Stimulated activated CD8-positive, alpha-beta memory T cell treated with anti-CD3 and anti-CD28 coated beads, Interleukin-7, amount 100 ng/mL, for 4 hours (primary cell): ENCODE measurements around the gene ACVRL1.

Source experiments
- DNase-seq, 2 donors: peaks; one replicate each; pipeline ENCODE4 v3.0.0-alpha.2; 2020; ENCODE audit warnings: low read depth in 2 of 2

Gene ACVRL1

GRCh38 chr12:51942056-51942455 lies 34.8 kb downstream of the ACVRL1 start:
- no peak for DNase-seq

GRCh38 chr12:51942501-51943000 lies 35.2 kb downstream of the ACVRL1 start:
- no peak for DNase-seq

GRCh38 chr12:51943346-51943745 lies 36.0 kb downstream of the ACVRL1 start:
- DNase-seq: no peak

GRCh38 chr12:51944608-51945233 lies 37.4 kb downstream of the ACVRL1 start:
- no peak for DNase-seq

GRCh38 chr12:51947246-51947996 lies 40.1 kb downstream of the ACVRL1 start:
- no peak for DNase-seq

- DNase-seq: no peak
Measured at GRCh38 chr12:51948066-51948465, 40.8 kb downstream of the ACVRL1 start.

- no peak for DNase-seq
Measured at GRCh38 chr12:51949342-51950030, 42.2 kb downstream of the ACVRL1 start.

- DNase-seq: no peak
Measured at GRCh38 chr12:51950682-51951198, 43.4 kb downstream of the ACVRL1 start.

- peak; percentile 87 to 90 for DNase-seq
Measured at GRCh38 chr12:51951199-51951842, 44.0 kb downstream of the ACVRL1 start, which contains the start of gene ACVR1B. TSS of gene ACVR1B (plus strand) at chr12:51951699. CDS start at chr12:51951744, 45 bp downstream.

- no peak for DNase-seq
Measured at GRCh38 chr12:51951843-51952722, 44.8 kb downstream of the ACVRL1 start.

GRCh38 chr12:51953089-51953488 lies 45.8 kb downstream of the ACVRL1 start:
- no peak for DNase-seq

- DNase-seq: no peak
Measured at GRCh38 chr12:51953864-51954263, 46.6 kb downstream of the ACVRL1 start.

- no peak for DNase-seq
Measured at GRCh38 chr12:51954561-51955361, 47.5 kb downstream of the ACVRL1 start.

- DNase-seq: no peak
Measured at GRCh38 chr12:51955702-51956101, 48.4 kb downstream of the ACVRL1 start.

GRCh38 chr12:51958542-51958941 lies 51.2 kb downstream of the ACVRL1 start:
- no peak for DNase-seq

- DNase-seq: no peak
Measured at GRCh38 chr12:51959211-51959610, 51.9 kb downstream of the ACVRL1 start.

GRCh38 chr12:51959921-51960320 lies 52.6 kb downstream of the ACVRL1 start:
- no peak for DNase-seq

- DNase-seq: no peak
Measured at GRCh38 chr12:51960488-51960887, 53.2 kb downstream of the ACVRL1 start.

- no peak for DNase-seq
Measured at GRCh38 chr12:51960890-51961289, 53.6 kb downstream of the ACVRL1 start.

- DNase-seq: no peak
Measured at GRCh38 chr12:51961834-51962233, 54.5 kb downstream of the ACVRL1 start.
